ENCODE results near the gene NHLRC4. TPM values are rescaled to one million over a fixed set of nuclear protein-coding genes. Genes with fewer than 3 reads are reported as not detected.

The NHLRC4 gene
- total and polyA plus RNA-seq, 2 of the 8 experiments (the other 6 are each of a cell fraction or from before 2014, with no cell fraction given), result 0.60 to 0.76 TPM

DNA sequence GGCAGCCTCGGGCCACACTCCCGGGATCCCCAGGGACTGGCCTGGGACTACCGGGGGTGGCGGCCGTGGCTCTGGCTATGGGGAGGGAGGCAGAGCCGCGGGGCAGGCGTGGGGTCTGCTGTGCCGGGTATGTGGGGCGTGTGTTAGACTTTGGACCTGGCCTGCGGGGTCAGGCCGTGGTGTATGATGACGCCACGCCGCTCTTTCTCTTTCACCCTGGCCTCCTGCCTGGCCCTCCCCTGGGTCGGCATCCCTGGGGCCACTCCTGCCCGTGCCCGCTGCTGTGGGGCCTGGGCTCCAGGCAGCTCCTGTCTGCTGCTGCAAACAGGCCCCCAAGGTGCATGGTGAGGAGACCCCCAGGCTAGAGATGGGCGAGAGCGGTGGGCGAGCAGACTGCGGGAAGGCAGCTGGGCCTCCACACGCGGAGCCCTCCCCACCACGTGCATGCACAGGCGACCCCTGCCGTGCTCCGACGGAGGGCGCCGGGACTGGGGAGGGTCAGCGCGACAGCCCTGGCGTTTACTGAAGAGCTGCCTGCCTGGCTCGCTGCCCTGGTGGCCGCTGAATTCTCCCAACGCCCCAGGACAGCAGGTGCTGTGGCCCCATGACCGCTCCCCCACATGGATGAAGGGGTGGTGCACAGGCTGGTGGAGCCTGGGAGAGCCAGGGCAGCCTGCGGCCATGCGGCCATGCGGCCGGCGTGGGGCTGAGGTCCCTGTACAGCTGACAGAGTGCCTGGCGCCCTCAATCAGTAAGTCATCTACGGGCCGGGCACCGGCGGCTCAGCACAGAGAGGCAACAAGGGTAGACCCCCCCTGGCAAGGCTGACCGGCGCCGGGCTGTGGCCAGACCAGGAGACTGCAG is 23.3 kb upstream of the NHLRC4 start:
- H3K14ac ChIP-seq (ENCODE audit: insufficient read length), result no peak overlapping the region
- H4K20me1 ChIP-seq (replicated peaks in 1 of 2; ENCODE audit: control insufficient read depth in 1 of 2, insufficient read depth in 2 of 2, low read length in 2 of 2), result peaks cover 0 to 9% of the 10 kb centered on the region in 2 experiments
- no peak overlapping the region for H3K4me2 ChIP-seq (ENCODE audit: insufficient read depth in 1 of 2, low read depth in 2 of 2, low read length in 2 of 2)
- no peak overlapping the region for H2BK12ac ChIP-seq (ENCODE audit: low read depth, low read length)
- WGBS, 2 experiments (ENCODE audit: extremely low coverage in 1 of 2, insufficient coverage in 1 of 2, insufficient read length in 1 of 2, insufficient replicate concordance in 2 of 2, low coverage in 1 of 2, low lambda C conversion rate in 2 of 2, missing lambda C conversion rate in 1 of 2), result 93% methylated on average over 45 of the region's 51 CpGs; no CpG with 5 or more reads in 1 of the 2 experiments
- no peak overlapping the region for H3K4ac ChIP-seq (replicated peaks; ENCODE audit: insufficient read length, low read depth, low read length)
- H3K18ac ChIP-seq (ENCODE audit: extremely low read depth, low read length), result no peak overlapping the region
- H2BK20ac ChIP-seq (ENCODE audit: low read length), result no peak overlapping the region
- no peak overlapping the region for H2BK5ac ChIP-seq (ENCODE audit: low read depth, low read length)
- no peaks in the 10 kb centered on the region for H3K23me2 ChIP-seq (ENCODE audit: low read depth, low read length)
- DNase-seq (ENCODE audit: low read depth in 1 of 2, low spot score in 2 of 2) (no peak), FAIRE-seq (no peak)
- H3K23ac ChIP-seq (ENCODE audit: insufficient read length), result no peak overlapping the region
- H3K56ac ChIP-seq (replicated peaks; ENCODE audit: insufficient read length, low read depth, low read length), result no peak overlapping the region
- no peak overlapping the region for H3K9ac ChIP-seq (replicated peaks in 1 of 4; ENCODE audit: extremely low read depth in 1 of 4, low read depth in 3 of 4, low read length in 3 of 4)
- H3K36me3 ChIP-seq (ENCODE audit: control insufficient read depth in 2 of 4, insufficient read depth in 4 of 4, low read length in 3 of 4), result peaks cover 0 to 6% (median 0%) of the 10 kb centered on the region in 4 experiments; a peak in 2 of 8 replicates
- H3K4me3 ChIP-seq (ENCODE audit: extremely low read depth in 1 of 4, insufficient read depth in 2 of 4, low read depth in 3 of 4, low read length in 4 of 4), result no peak overlapping the region
- peaks cover 8% of the 10 kb centered on the region for H3K79me1 ChIP-seq (ENCODE audit: low read depth, low read length)
- H3K4me1 ChIP-seq (replicated peaks in 1 of 4; ENCODE audit: control insufficient read depth in 3 of 4, insufficient read depth in 4 of 4, low read length in 3 of 4), result no peaks in the 10 kb centered on the region
- H4K8ac ChIP-seq (ENCODE audit: extremely low read depth, insufficient read depth, low read length), result no peak overlapping the region
- no peak overlapping the region for H2AK5ac ChIP-seq (ENCODE audit: low read depth, low read length)
- ChIA-PET CTCF (ENCODE audit: partially characterized antibody) (interaction anchor here (0.8 to 2.3 kb wide), 11 partner anchors 10 to 153 kb away, joined by 3 to 14 read pairs (median 3); no protein-coding TSS in a partner anchor), POLR2A (ENCODE audit: partially characterized antibody) (interaction anchor here (0.9 to 2.2 kb wide), 6 partner anchors 12 to 142 kb away, joined by 3 to 4 read pairs (median 3); partner anchors contain the start of gene DECR2)
- H3K79me2 ChIP-seq (ENCODE audit: control insufficient read depth in 1 of 2, insufficient read depth in 2 of 2, low read length in 2 of 2), result peaks cover 0 to 29% of the 10 kb centered on the region in 2 experiments; a peak in 1 of 4 replicates
- no peak overlapping the region for H2BK15ac ChIP-seq (ENCODE audit: low read length)
- H2AFZ ChIP-seq (ENCODE audit: low read length), result no peak overlapping the region
- H3K27ac ChIP-seq (ENCODE audit: low read depth, low read length), result no peak overlapping the region; the same call in 1 of the 2 replicates
- H2BK120ac ChIP-seq (replicated peaks; ENCODE audit: low read depth, low read length), result no peak overlapping the region
- H3K27me3 ChIP-seq (replicated peaks in 1 of 4; ENCODE audit: control insufficient read depth in 3 of 4, extremely low read depth in 1 of 4, insufficient read depth in 3 of 4, low read length in 3 of 4), result no peaks in the 10 kb centered on the region
- no peak overlapping the region for H4K91ac ChIP-seq (replicated peaks; ENCODE audit: insufficient read length, low read length)
- H3K9me3 ChIP-seq (ENCODE audit: insufficient read depth in 2 of 2, low read depth in 1 of 2, low read length in 1 of 2), result no peaks in the 10 kb centered on the region; a peak in 1 of 4 replicates
- H4K5ac ChIP-seq (ENCODE audit: insufficient read length, low read depth, low read length), result no peak overlapping the region
- TF ChIP-seq, protein P1, sequence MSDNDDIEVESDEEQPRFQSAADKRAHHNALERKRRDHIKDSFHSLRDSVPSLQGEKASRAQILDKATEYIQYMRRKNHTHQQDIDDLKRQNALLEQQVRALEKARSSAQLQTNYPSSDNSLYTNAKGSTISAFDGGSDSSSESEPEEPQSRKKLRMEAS (IDR thresholded peaks at IDR 0.05), result no peak

Measured in H1 (cell line).